Activated CD4-positive, alpha-beta memory T cell treated with anti-CD3 and anti-CD28 coated beads for 36 hours (primary cell): Measurements from ENCODE around the gene NANOS2. TPM values are rescaled to one million over a fixed set of nuclear protein-coding genes. Genes with fewer than 3 reads are reported as not detected.

Source experiments
- CTCF ChIA-PET: fragments of 350-600 bp; sonication (Branson Sonifier 250); formaldehyde crosslinking; loops from one replicate; lab custom pipeline; 2021; ENCODE audit warnings: antibody characterized with exemption, inconsistent platforms; lab: Charles Lee
- POLR2A ChIA-PET: fragments of 350-600 bp; sonication (Branson Sonifier 250); formaldehyde crosslinking; loops from one replicate; lab custom pipeline; 2021; ENCODE audit warnings: antibody characterized with exemption; lab: Charles Lee
- DNase-seq: peaks from one replicate; pipeline ENCODE4 v3.0.0-alpha.2; 2020
- H3K27ac Mint-ChIP-seq: one replicate; pipeline ENCODE4 v1.8.0; 2021; ENCODE audit warnings: mixed read lengths
- H3K27me3 Mint-ChIP-seq: one replicate; pipeline ENCODE4 v1.8.0; 2021; ENCODE audit warnings: mixed read lengths
- H3K36me3 Mint-ChIP-seq: one replicate; pipeline ENCODE4 v1.8.0; 2021; ENCODE audit warnings: mixed read lengths
- H3K4me1 Mint-ChIP-seq: one replicate; pipeline ENCODE4 v1.8.0; 2021; ENCODE audit warnings: low read depth, mixed read lengths
- H3K4me3 Mint-ChIP-seq: one replicate; pipeline ENCODE4 v1.8.0; 2021; ENCODE audit warnings: mild to moderate bottlenecking, mixed read lengths
- H3K9me3 Mint-ChIP-seq: one replicate; pipeline ENCODE4 v1.8.0; 2021; ENCODE audit warnings: mixed read lengths
- intact Hi-C: fragments of 100-400 bp; cut with micrococcal nuclease; formaldehyde crosslinking; loops from one replicate; pipeline ENCODE4 v1.15.1; 2023
- total RNA-seq, 2 experiments: library from RNA; stranded (reverse); gene quantifications; one replicate each; pipeline ENCODE4 v1.2.3, GENCODE V29; 2021

The NANOS2 gene
- total RNA-seq: not detected

DNA sequence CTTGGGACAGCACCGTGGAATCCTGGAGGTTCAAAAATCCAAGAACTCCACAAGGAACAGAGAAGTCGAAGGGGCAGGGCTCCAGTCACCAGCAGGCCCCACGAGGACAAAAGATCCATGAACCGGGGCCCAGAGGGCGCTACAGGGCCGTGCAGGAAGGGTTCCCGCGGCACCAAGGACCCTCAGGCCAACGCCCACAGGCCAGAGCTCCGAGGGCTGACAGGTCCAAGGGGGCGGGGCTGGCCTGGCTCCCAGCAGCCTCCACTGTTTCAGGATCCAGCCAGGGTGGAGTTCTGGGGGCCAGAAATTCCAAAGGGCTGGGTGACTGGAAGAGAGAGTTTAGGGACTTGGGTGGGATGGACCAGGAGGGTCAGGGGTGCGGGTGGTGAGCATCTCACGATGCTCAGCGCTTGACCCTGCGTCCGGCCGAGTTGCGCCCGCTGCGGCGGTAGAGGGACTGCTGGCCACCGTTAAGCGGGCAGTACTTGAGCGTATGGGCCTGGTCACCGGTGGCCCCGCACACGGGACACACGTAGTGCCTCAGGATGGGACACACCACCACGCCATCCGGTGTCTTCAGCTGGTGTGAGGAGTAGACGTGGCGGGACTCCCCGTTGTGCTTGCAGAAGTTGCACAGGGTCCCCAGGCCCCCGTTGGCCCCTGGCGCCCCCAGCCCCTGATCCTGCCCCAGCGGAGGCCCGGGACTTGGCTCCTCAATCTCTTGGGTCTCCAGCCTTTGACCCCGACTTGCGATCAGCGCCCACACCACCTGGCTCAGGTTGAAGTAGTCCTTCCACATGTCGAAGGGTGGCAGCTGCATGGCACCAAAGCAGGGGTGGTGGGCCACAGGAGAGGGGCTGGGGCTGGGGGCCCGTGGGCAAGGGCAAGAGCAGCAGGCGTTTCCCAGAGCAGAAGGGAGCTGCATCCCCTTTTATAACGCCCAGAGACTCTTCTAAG lies at the start of gene NANOS2:
NANOS2 (minus strand) TSS at position 905 of the 957 bp plus-strand sequence; CDS start at position 820, 85 bp downstream.
- no peak within 1 kb of the TSS for H3K27ac Mint-ChIP-seq
- POLR2A ChIA-PET: no interaction called here
- no peaks in the 10 kb centered on the region for H3K36me3 Mint-ChIP-seq
- no peaks in the 10 kb centered on the region for H3K9me3 Mint-ChIP-seq
- H3K27me3 Mint-ChIP-seq: peaks cover 28% of the 10 kb centered on the region
- peaks cover 3% of the 10 kb centered on the region for H3K4me1 Mint-ChIP-seq
- CTCF ChIA-PET: no interaction called here
- H3K4me3 Mint-ChIP-seq: no peak within 1 kb of the TSS
- peak; percentile 14 for DNase-seq
- intact Hi-C loops: no loop called here

- no peak overlapping the region for H3K27ac Mint-ChIP-seq
- no peaks in the 10 kb centered on the region for H3K9me3 Mint-ChIP-seq
- H3K27me3 Mint-ChIP-seq: peaks cover 33% of the 10 kb centered on the region
- ChIA-PET CTCF (no interaction called here), POLR2A (no interaction called here)
- H3K4me3 Mint-ChIP-seq: no peak overlapping the region
- no peaks in the 10 kb centered on the region for H3K36me3 Mint-ChIP-seq
- no peaks in the 10 kb centered on the region for H3K4me1 Mint-ChIP-seq
- intact Hi-C loops: no loop called here
- DNase-seq: no peak
These were observed 47.4 kb upstream of the NANOS2 start for GRCh38 chr19:45962021-45962420.

- intact Hi-C loops: no loop called here
- H3K9me3 Mint-ChIP-seq: no peaks in the 10 kb centered on the region
- ChIA-PET CTCF (interaction anchor here (1.0 kb wide), 1 partner anchor 30 kb away, joined by 3 read pairs; no protein-coding TSS in a partner anchor), POLR2A (interaction anchor here (0.6 kb wide), 1 partner anchor 97 kb away, joined by 3 read pairs; no protein-coding TSS in a partner anchor)
- H3K27ac Mint-ChIP-seq: no peak overlapping the region
- DNase-seq: no peak
- H3K4me1 Mint-ChIP-seq: no peaks in the 10 kb centered on the region
- H3K27me3 Mint-ChIP-seq: peaks cover 31% of the 10 kb centered on the region
- H3K36me3 Mint-ChIP-seq: no peaks in the 10 kb centered on the region
- no peak overlapping the region for H3K4me3 Mint-ChIP-seq
These were observed 46.1 kb upstream of the NANOS2 start for GRCh38 chr19:45960595-45961235.

- ChIA-PET CTCF (no interaction called here), POLR2A (no interaction called here)
- intact Hi-C loops: no loop called here
These were observed 45.0 kb upstream of the NANOS2 start for GRCh38 chr19:45959517-45960025.

DNA sequence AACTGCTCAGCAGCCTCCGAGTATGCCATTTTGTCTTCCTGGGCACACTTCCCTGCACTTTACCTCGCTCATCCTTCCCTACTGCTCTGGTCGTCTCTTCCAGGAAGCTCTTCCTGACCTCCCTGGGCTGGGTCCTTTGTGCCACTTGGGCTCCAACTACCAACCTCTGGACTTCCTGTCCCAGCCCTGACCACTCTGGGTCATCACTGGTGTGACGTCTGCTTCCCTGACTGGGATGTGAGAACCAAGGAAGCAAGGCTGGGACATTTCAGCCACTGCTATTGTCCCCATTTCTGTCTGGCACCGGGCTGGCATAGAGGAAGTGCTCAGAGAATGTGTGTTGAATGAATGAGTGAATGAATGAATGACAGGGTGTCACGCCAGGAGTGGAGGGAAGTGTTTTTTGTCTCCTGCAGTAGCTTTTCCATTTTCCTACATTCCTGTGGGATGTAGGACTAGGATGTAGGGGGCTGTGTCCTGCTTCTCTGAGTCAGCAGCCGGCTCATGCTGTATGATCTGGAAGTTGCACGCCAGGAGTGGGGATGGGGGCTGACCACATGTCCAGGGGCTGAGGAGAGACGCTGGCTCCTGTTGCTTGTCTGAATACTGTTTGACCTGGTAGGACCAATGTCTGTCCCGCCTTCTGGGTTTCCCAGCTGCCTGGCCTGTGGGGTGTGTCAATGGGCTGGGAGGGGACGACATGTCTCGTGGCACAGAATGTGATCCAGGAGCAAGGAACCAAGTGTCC lies 44.4 kb upstream of the NANOS2 start:
- ChIA-PET POLR2A (no interaction called here), CTCF (no interaction called here)
- Mint-ChIP-seq H3K9me3 (no peaks in the 10 kb centered on the region), H3K36me3 (no peaks in the 10 kb centered on the region), H3K4me1 (no peaks in the 10 kb centered on the region), H3K27me3 (peaks cover 40% of the 10 kb centered on the region), H3K4me3 (no peak overlapping the region), H3K27ac (no peak overlapping the region)
- intact Hi-C loops: no loop called here
- DNase-seq: no peak

More at GRCh38 chr19:45959517-45960025, 45.0 kb upstream of the NANOS2 start:
- Mint-ChIP-seq H3K9me3 (no peaks in the 10 kb centered on the region), H3K27me3 (peaks cover 40% of the 10 kb centered on the region), H3K4me1 (no peaks in the 10 kb centered on the region), H3K4me3 (no peak overlapping the region), H3K27ac (no peak overlapping the region), H3K36me3 (no peaks in the 10 kb centered on the region)
- no peak for DNase-seq

DNA sequence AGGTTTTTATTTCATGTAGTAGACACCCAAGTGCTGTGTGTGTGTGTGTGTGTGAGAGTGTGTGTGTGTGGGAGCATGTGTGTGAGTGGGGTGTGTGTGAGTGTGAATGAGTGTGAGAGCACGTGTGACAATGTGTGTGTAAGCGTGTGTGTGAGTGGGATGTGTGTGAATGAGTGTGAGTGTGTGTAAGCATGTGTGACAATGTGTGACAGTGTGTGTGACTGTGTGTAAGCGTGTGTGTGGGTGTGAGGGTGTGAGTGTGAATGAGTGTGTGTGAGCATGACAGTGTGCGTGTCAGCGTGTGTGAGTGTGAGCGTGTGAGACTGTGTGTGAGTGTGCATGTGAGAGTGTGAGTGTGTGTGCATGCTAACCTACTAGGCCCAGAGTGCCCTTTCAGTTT lies 43.7 kb upstream of the NANOS2 start:
- peaks cover under 1% of the 10 kb centered on the region for H3K4me1 Mint-ChIP-seq
- peaks cover 45% of the 10 kb centered on the region for H3K27me3 Mint-ChIP-seq
- no peak overlapping the region for H3K27ac Mint-ChIP-seq
- no peak for DNase-seq
- no peaks in the 10 kb centered on the region for H3K36me3 Mint-ChIP-seq
- ChIA-PET CTCF (no interaction called here), POLR2A (no interaction called here)
- no peak overlapping the region for H3K4me3 Mint-ChIP-seq
- intact Hi-C loops: no loop called here
- peaks cover under 1% of the 10 kb centered on the region for H3K9me3 Mint-ChIP-seq

DNA sequence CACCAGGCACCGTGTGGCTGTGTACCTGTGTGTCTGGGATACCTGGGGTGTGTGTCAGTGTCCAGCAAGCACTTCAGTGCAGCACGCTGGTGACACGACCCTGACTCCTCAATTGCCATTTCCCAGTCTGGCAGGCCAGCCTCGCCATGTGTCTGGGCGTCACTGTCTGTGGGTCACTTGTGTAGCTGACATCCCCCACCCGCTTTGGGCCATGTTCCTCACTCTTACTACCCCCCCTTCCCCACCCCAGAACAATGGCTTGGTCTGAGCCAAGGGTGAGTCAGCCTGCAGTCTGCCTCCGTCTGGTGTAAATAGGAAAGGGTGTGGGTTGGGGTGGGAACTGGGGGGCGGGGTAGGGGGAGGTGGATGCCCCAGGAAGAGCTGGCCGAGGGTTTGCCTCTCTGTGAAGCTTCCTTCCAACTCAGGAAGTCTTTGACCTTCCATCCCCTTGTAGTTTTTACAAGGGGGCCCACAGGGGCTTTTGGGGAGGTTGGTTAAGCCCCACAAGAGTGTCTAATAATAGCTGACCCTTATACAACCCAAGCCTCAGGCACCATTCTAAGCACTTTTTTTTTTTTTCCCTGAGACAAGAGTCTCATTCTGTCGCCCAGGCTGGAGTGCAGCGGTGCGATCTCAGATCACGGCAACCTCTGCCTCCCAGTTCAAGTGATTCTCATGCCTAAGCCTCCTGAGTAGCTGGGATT lies 41.5 kb upstream of the NANOS2 start:
- ChIA-PET CTCF (no interaction called here), POLR2A (no interaction called here)
- intact Hi-C loops: no loop called here
- no peak overlapping the region for H3K4me3 Mint-ChIP-seq
- H3K4me1 Mint-ChIP-seq: peaks cover 4% of the 10 kb centered on the region
- no peak overlapping the region for H3K27ac Mint-ChIP-seq
- no peaks in the 10 kb centered on the region for H3K36me3 Mint-ChIP-seq
- H3K9me3 Mint-ChIP-seq: peaks cover 3% of the 10 kb centered on the region
- peaks cover 41% of the 10 kb centered on the region for H3K27me3 Mint-ChIP-seq
- DNase-seq: no peak

DNA sequence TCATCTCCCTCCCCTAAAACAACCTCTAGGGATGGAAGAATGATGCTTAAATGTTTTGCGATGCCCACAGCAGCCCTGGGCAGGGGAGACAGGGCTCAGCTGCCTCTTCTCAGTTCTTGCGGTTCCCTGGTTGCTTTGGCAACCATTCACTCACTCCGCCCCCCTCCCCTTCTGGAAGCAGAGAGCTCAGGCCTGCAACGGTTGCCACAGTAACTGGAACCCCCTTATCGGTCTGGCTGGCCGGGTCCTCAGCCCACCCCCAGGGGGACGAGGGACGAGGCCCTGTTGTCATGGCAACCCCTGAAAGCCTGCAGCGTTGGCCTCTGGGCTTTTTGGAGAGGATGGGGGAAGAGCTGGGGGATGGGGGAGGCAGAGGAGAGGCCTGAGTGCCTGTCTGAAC lies 39.6 kb upstream of the NANOS2 start:
- CTCF ChIA-PET: no interaction called here
- H3K36me3 Mint-ChIP-seq: no peaks in the 10 kb centered on the region
- H3K9me3 Mint-ChIP-seq: peaks cover 3% of the 10 kb centered on the region
- peaks cover 4% of the 10 kb centered on the region for H3K4me1 Mint-ChIP-seq
- H3K4me3 Mint-ChIP-seq: no peak overlapping the region
- peaks cover 35% of the 10 kb centered on the region for H3K27me3 Mint-ChIP-seq
- DNase-seq: no peak
- POLR2A ChIA-PET: no interaction called here
- no peak overlapping the region for H3K27ac Mint-ChIP-seq
- intact Hi-C loops: no loop called here

DNA sequence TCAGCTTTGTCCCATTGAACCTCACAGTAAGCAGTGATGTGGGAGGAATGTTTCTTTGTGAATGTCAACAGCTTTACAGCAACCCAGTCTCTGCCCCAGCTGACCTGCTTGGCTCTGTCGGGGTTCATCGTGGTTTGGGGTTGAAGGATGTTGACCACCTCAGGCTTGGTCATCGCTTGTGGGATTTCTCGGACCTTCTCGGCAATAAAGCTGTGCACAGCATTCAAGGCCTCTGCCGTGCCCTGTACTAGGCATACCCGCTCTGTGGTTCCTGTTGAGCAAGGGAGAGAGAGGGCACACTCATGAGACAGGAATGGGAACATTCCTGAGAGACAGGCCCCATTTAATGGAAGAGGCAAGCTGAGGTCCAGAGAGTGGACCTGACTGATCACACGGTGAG lies 39.1 kb upstream of the NANOS2 start:
- no peaks in the 10 kb centered on the region for H3K36me3 Mint-ChIP-seq
- ChIA-PET CTCF (no interaction called here), POLR2A (no interaction called here)
- H3K9me3 Mint-ChIP-seq: peaks cover 3% of the 10 kb centered on the region
- H3K27me3 Mint-ChIP-seq: peaks cover 31% of the 10 kb centered on the region
- intact Hi-C loops: no loop called here
- H3K4me3 Mint-ChIP-seq: no peak overlapping the region
- no peak overlapping the region for H3K27ac Mint-ChIP-seq
- peaks cover 4% of the 10 kb centered on the region for H3K4me1 Mint-ChIP-seq
- DNase-seq: no peak

DNA sequence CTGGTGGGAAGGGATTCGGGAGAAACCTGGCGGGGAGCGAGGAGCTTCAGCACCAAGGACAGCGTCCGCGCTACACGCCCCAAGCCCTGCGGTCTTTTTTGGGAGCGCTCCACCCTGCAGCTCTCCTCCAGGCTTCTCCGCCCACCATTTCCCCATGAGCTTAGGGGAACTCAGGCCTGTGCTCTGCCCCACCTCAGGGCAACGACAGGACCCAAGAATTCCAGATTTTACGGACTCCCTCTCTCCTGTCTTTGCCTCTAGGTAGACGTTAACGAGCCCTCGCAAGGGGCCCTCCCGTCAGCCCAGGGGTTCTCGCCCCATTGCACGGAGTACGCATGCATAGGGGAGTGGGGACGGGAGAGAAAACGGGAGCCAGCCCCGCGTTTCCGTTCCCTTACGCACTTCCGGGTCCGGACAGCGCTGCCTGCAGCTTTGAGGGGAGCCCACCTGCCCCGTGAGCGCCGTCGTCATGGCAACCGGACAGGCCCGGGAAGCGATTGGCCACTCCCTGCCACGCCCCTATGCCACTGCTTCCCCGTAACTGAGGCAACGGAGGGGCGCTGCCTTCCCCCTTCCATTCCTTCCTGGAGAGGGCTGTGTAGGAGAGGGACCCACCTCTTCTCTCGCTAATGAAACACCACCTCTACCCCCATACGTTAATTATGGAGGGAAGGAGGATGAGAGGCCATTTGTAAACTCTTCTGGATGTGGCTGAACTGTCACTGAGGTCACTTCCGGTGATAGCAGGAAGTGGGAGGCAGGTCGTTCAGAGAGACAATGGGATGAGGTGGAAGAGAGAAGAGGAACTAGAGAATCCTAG lies 38.3 kb upstream of the NANOS2 start:
- H3K27me3 Mint-ChIP-seq: peaks cover 28% of the 10 kb centered on the region
- DNase-seq: peak; percentile 54
- ChIA-PET POLR2A (no interaction called here), CTCF (no interaction called here)
- H3K9me3 Mint-ChIP-seq: peaks cover 3% of the 10 kb centered on the region
- no peaks in the 10 kb centered on the region for H3K36me3 Mint-ChIP-seq
- peak overlapping the region; percentile 39 for H3K4me3 Mint-ChIP-seq
- intact Hi-C loops: no loop called here
- no peak overlapping the region for H3K27ac Mint-ChIP-seq
- peaks cover 4% of the 10 kb centered on the region for H3K4me1 Mint-ChIP-seq

DNA sequence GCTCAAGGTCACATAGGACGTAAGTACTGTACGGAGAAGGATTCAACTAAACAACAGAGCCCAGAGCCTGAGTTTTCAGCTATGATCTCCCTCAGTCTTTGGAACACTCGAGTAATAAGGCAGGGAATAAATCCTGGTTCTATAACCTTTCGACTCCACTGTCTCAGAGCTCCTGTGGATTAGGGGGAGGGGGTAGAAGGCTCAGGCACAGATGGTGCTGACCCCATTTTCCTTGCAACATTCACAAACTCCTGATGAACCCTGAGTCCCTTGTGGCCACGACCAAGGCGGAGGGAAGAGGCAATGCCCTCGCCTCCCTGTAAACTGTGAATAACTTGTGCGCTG lies 37.7 kb upstream of the NANOS2 start:
- DNase-seq: no peak
- H3K27ac Mint-ChIP-seq: no peak overlapping the region
- intact Hi-C loops: no loop called here
- no peaks in the 10 kb centered on the region for H3K36me3 Mint-ChIP-seq
- H3K27me3 Mint-ChIP-seq: peaks cover 28% of the 10 kb centered on the region
- H3K9me3 Mint-ChIP-seq: peaks cover 3% of the 10 kb centered on the region
- no peak overlapping the region for H3K4me3 Mint-ChIP-seq
- CTCF ChIA-PET: no interaction called here
- POLR2A ChIA-PET: no interaction called here
- H3K4me1 Mint-ChIP-seq: peaks cover 4% of the 10 kb centered on the region
